Activated CD8-positive, alpha-beta T cell treated with anti-CD3 and anti-CD28 coated beads for 36 hours (primary cell): ENCODE data around the gene SCAND1. TPM values are rescaled to one million over a fixed set of nuclear protein-coding genes. Genes with fewer than 3 reads are reported as not detected.

Source experiments
- ATAC-seq: fragments of 200-7000 bp; cut with Tn5 transposase; one replicate; pipeline ENCODE4 v1.10.0; 2021; ENCODE audit warnings: mild to moderate bottlenecking, moderate library complexity
- CTCF ChIA-PET: fragments of 350-600 bp; sonication (Branson Sonifier 250); formaldehyde crosslinking; loops from one replicate; lab custom pipeline; 2021; ENCODE audit warnings: antibody characterized with exemption; lab: Charles Lee
- POLR2A ChIA-PET: fragments of 350-600 bp; sonication (Branson Sonifier 250); formaldehyde crosslinking; loops from one replicate; lab custom pipeline; 2021; ENCODE audit warnings: antibody characterized with exemption; lab: Charles Lee
- DNase-seq: peaks from one replicate; pipeline ENCODE4 v3.0.0-alpha.2; 2020
- H3K27ac Mint-ChIP-seq: one replicate; pipeline ENCODE4 v1.8.0; 2021; ENCODE audit warnings: mild to moderate bottlenecking, mixed read lengths
- H3K27me3 Mint-ChIP-seq: one replicate; pipeline ENCODE4 v1.8.0; 2021; ENCODE audit warnings: mixed read lengths
- H3K36me3 Mint-ChIP-seq: one replicate; pipeline ENCODE4 v1.8.0; 2021; ENCODE audit warnings: low read depth, mixed read lengths
- H3K4me1 Mint-ChIP-seq: one replicate; pipeline ENCODE4 v1.8.0; 2021; ENCODE audit warnings: low read depth, mixed read lengths
- H3K4me3 Mint-ChIP-seq: one replicate; pipeline ENCODE4 v1.8.0; 2021; ENCODE audit warnings: mild to moderate bottlenecking, moderate library complexity, mixed read lengths
- H3K9me3 Mint-ChIP-seq: one replicate; pipeline ENCODE4 v1.8.0; 2021; ENCODE audit warnings: mixed read lengths
- intact Hi-C: fragments of 100-400 bp; cut with micrococcal nuclease; formaldehyde crosslinking; loops from one replicate; pipeline ENCODE4 v1.10.0; 2022
- total RNA-seq, 2 experiments: library from RNA; stranded (reverse); gene quantifications; one replicate each; pipeline ENCODE4 v1.2.3, GENCODE V29; 2021
- TF ChIP-seq, protein P1 (sequence below): fragments of 200-600 bp; IDR thresholded peaks from one replicate; pipeline ENCODE4 v1.8.0; 2022; ENCODE audit warnings: antibody characterized with exemption, mild to moderate bottlenecking

Gene SCAND1
- total RNA-seq, 2 experiments from 2014 or later, result 46.4 to 49.2 TPM

DNA sequence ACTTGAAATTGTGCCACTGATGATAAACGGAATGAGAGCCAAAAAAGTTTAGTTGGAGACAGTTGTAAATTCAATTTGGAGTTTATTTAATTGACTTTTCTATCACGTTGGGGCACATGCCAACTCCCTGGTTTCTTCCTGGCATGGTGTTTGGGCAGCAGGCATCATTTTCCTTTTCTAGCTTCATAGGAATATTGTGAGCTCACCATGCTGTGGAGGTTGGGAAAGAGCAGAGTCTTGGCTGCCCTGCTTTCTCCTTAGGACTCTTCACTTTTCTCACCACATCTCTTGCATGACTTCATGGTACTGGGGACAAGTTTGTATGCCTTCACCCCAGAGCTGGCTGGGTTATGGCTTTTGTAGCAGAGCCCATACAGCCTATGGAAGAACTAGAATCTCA, 6.4 kb downstream of the SCAND1 start:
- ATAC-seq (no peak), DNase-seq (no peak)
- peaks cover 9% of the 10 kb centered on the region for H3K4me1 Mint-ChIP-seq
- TF ChIP-seq, protein P1, sequence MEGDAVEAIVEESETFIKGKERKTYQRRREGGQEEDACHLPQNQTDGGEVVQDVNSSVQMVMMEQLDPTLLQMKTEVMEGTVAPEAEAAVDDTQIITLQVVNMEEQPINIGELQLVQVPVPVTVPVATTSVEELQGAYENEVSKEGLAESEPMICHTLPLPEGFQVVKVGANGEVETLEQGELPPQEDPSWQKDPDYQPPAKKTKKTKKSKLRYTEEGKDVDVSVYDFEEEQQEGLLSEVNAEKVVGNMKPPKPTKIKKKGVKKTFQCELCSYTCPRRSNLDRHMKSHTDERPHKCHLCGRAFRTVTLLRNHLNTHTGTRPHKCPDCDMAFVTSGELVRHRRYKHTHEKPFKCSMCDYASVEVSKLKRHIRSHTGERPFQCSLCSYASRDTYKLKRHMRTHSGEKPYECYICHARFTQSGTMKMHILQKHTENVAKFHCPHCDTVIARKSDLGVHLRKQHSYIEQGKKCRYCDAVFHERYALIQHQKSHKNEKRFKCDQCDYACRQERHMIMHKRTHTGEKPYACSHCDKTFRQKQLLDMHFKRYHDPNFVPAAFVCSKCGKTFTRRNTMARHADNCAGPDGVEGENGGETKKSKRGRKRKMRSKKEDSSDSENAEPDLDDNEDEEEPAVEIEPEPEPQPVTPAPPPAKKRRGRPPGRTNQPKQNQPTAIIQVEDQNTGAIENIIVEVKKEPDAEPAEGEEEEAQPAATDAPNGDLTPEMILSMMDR, result no peak
- no peaks in the 10 kb centered on the region for H3K9me3 Mint-ChIP-seq
- no peak overlapping the region for H3K4me3 Mint-ChIP-seq
- intact Hi-C loops, result no loop called here
- peaks cover 22% of the 10 kb centered on the region for H3K36me3 Mint-ChIP-seq
- POLR2A ChIA-PET, result no interaction called here
- CTCF ChIA-PET, result interaction anchor here (1.0 to 2.2 kb wide), 7 partner anchors 14 to 445 kb away, joined by 3 to 7 read pairs (median 5); no protein-coding TSS in a partner anchor
- peak overlapping the region; percentile 26 for H3K27ac Mint-ChIP-seq
- no peaks in the 10 kb centered on the region for H3K27me3 Mint-ChIP-seq

DNA sequence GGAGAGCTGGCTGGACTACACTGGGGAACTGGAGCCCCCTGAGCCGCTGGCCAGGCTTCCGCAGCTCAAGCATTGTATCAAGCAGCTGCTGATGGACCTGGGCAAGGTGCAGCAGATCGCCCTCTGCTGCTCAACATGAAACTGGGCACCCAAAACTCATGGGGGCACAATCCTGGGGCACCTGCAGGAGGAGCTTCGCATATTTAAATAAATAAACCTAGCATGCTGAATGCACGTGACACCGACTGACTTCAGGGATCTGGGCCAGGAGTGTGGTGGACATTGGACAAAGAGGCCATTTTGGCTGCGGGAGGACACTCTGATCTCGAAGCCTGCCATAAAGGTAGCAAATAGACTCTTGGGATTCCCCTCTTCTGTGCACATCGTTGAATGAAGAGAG, 6.8 kb downstream of the SCAND1 start:
- POLR2A ChIA-PET, result no interaction called here
- peak; percentile 87 for ATAC-seq
- intact Hi-C loops, result no loop called here
- peaks cover 5% of the 10 kb centered on the region for H3K4me1 Mint-ChIP-seq
- TF ChIP-seq, protein P1, result peak; percentile 54
- CTCF ChIA-PET, result interaction anchor here (1.0 to 2.2 kb wide), 9 partner anchors 8 to 444 kb away, joined by 3 to 7 read pairs (median 5); partner anchors contain the start of gene SCAND1
- DNase-seq, result peak; percentile 47
- no peak overlapping the region for H3K27ac Mint-ChIP-seq
- H3K4me3 Mint-ChIP-seq, result no peak overlapping the region
- H3K36me3 Mint-ChIP-seq, result peaks cover 19% of the 10 kb centered on the region
- H3K9me3 Mint-ChIP-seq, result no peaks in the 10 kb centered on the region
- H3K27me3 Mint-ChIP-seq, result no peaks in the 10 kb centered on the region

DNA sequence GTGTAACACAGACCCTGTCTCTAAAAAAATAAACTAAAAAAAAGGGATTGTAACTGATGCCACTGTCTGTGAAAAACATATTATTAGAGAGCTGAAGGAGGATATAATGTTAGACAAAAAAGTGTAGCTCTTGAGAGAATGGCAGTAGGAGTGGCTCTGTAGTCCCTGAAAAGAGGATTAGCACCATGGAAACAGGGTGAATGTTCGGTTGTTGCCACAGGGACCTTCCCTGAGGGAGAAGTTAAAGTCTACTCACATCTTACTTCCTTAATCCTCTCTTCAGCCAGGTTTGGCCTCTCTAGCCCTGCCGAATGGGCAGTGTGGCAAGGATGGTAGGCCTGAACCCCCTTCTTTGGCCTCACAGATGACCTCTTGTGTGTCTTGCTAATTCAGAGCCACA, 12.1 kb downstream of the SCAND1 start:
- intact Hi-C loops, result no loop called here
- TF ChIP-seq, protein P1, result no peak
- no peaks in the 10 kb centered on the region for H3K9me3 Mint-ChIP-seq
- DNase-seq, result no peak
- no peak for ATAC-seq
- H3K4me3 Mint-ChIP-seq, result no peak overlapping the region
- POLR2A ChIA-PET, result interaction anchor here (0.7 to 3.6 kb wide), 3 partner anchors 11 to 239 kb away, joined by 3 to 18 read pairs (median 4); partner anchors contain the start of gene SCAND1
- no peaks in the 10 kb centered on the region for H3K4me1 Mint-ChIP-seq
- H3K27ac Mint-ChIP-seq, result no peak overlapping the region
- H3K27me3 Mint-ChIP-seq, result no peaks in the 10 kb centered on the region
- CTCF ChIA-PET, result interaction anchor here (0.6 to 4.2 kb wide), 2 partner anchors 12 to 652 kb away, joined by 3 to 34 read pairs; partner anchors contain the start of gene SCAND1
- H3K36me3 Mint-ChIP-seq, result peaks cover 24% of the 10 kb centered on the region

DNA sequence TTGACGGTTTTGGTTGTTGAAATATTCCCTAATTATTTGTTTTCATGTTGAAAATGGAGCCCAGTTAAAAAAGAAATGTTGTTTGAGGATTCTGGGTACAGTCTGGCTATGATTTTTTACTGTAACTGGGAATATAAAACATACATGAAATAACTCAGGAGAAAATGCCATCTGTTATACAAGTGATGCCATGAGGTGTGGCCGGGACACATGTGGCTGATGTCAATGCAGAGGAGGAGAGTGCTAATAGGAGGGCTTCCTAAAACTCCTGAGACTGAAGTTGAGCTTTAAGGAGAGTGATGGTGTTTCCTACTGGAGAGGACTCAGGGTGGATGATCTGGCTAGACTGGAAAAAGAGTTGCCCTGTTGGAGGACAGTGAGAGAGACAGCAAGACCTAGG, 12.7 kb downstream of the SCAND1 start:
- H3K4me3 Mint-ChIP-seq, result no peak overlapping the region
- peaks cover 22% of the 10 kb centered on the region for H3K36me3 Mint-ChIP-seq
- TF ChIP-seq, protein P1, result no peak
- peak overlapping the region; percentile 6 for H3K27ac Mint-ChIP-seq
- POLR2A ChIA-PET, result interaction anchor here (1.5 kb wide), 1 partner anchor 59 kb away, joined by 4 read pairs; no protein-coding TSS in a partner anchor
- no peaks in the 10 kb centered on the region for H3K9me3 Mint-ChIP-seq
- CTCF ChIA-PET, result interaction anchor here (4.2 kb wide), 1 partner anchor 12 kb away, joined by 34 read pairs; the partner anchor contains the start of gene SCAND1
- H3K4me1 Mint-ChIP-seq, result no peaks in the 10 kb centered on the region
- intact Hi-C loops, result no loop called here
- no peak for ATAC-seq
- no peaks in the 10 kb centered on the region for H3K27me3 Mint-ChIP-seq
- no peak for DNase-seq

DNA sequence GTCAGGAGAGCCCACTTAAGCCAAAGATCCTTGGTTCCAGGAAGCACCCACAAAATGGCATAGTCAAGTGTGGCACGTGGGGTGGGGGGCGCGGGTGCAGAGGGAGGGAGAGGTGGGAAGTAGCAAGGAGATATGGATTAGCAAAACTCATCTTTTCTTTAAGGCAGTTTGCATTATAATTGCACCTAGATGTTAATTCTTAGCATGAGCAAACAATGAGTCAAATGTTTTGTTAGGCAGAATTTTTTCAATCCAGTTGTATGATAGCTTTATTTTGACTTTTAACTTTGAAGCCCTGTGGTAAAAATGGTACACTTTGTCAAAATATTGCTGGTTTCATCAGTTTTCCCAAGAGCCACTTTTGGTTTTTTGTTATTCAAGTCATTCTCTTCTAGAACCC, 15.0 kb downstream of the SCAND1 start:
- H3K27ac Mint-ChIP-seq, result no peak overlapping the region
- peaks cover 3% of the 10 kb centered on the region for H3K4me1 Mint-ChIP-seq
- H3K36me3 Mint-ChIP-seq, result peaks cover 19% of the 10 kb centered on the region
- no peak for DNase-seq
- POLR2A ChIA-PET, result no interaction called here
- no peaks in the 10 kb centered on the region for H3K27me3 Mint-ChIP-seq
- no peak for ATAC-seq
- CTCF ChIA-PET, result no interaction called here
- TF ChIP-seq, protein P1, result no peak
- H3K9me3 Mint-ChIP-seq, result no peaks in the 10 kb centered on the region
- no peak overlapping the region for H3K4me3 Mint-ChIP-seq
- intact Hi-C loops, result no loop called here
